T47D (cell line): ENCODE results near the gene CST11.

Source experiments
- DNase-seq, 2 experiments: peaks; one replicate each; pipeline versions ENCODE4 v3.0.0 to v3.0.0-alpha.2; 2011 to 2012; ENCODE audit warnings: low read depth in 1 of 2, low spot score in 1 of 2
- JUND ChIP-seq: IDR thresholded peaks from 2 replicates; pipeline ENCODE4 v1.6.1; 2012; ENCODE audit warnings: low read depth
- in situ Hi-C: cut with HindIII; loops from 2 replicates; pipeline ENCODE4 v1.10.0; 2016; ENCODE audit warnings: low sequenced_read_pairs, low pct_unique_long_range_greater_than_20kb

The CST11 gene

GRCh38 chr20:23408957-23409356 lies 43.7 kb downstream of the CST11 start:
- in situ Hi-C loops, result no loop called here
- no peak for TF ChIP-seq JUND
- no peak for DNase-seq

GRCh38 chr20:23407781-23408464 lies 44.8 kb downstream of the CST11 start:
- in situ Hi-C loops, result no loop called here
- DNase-seq, result no peak
- no peak for TF ChIP-seq JUND

GRCh38 chr20:23406880-23407279 lies 45.8 kb downstream of the CST11 start:
- no peak for DNase-seq
- in situ Hi-C loops, result no loop called here
- TF ChIP-seq JUND, result no peak

- TF ChIP-seq JUND, result no peak
- in situ Hi-C loops, result no loop called here
- DNase-seq, result peak in 1 of 2 experiments; percentile 34
Observed at GRCh38 chr20:23404196-23404595, 48.5 kb downstream of the CST11 start.

GRCh38 chr20:23403751-23404150 lies 48.9 kb downstream of the CST11 start:
- in situ Hi-C loops, result no loop called here
- no peak for TF ChIP-seq JUND
- no peak for DNase-seq

- DNase-seq, result no peak
- in situ Hi-C loops, result no loop called here
- TF ChIP-seq JUND, result no peak
Observed at GRCh38 chr20:23401051-23401450, 51.6 kb downstream of the CST11 start.
